Ecto neural progenitor cell (in vitro differentiated cells): ENCODE measurements around the gene HEYL.

Source experiments
- DNase-seq: peaks from one replicate; pipeline ENCODE4 v3.0.0-alpha.2; 2018; ENCODE audit warnings: low spot score

Gene HEYL

GRCh38 chr1:39666772-39667171, 27.3 kb upstream of the HEYL start:
- DNase-seq = no peak

GRCh38 chr1:39663559-39663958, 24.1 kb upstream of the HEYL start:
- DNase-seq = no peak

GRCh38 chr1:39662861-39663260, 23.4 kb upstream of the HEYL start:
- DNase-seq = no peak

GRCh38 chr1:39659538-39659937, 20.1 kb upstream of the HEYL start:
- no peak for DNase-seq

- no peak for DNase-seq
Measured at GRCh38 chr1:39659110-39659509, 19.7 kb upstream of the HEYL start.

GRCh38 chr1:39657923-39658485, 18.6 kb upstream of the HEYL start:
- peak; percentile 84 for DNase-seq

GRCh38 chr1:39657402-39657801, 18.0 kb upstream of the HEYL start:
- no peak for DNase-seq

- DNase-seq = no peak
Measured at GRCh38 chr1:39656391-39656790, 16.9 kb upstream of the HEYL start.

GRCh38 chr1:39655578-39656268, 16.3 kb upstream of the HEYL start:
- no peak for DNase-seq

- no peak for DNase-seq
Measured at GRCh38 chr1:39654291-39654690, 14.8 kb upstream of the HEYL start.

DNA sequence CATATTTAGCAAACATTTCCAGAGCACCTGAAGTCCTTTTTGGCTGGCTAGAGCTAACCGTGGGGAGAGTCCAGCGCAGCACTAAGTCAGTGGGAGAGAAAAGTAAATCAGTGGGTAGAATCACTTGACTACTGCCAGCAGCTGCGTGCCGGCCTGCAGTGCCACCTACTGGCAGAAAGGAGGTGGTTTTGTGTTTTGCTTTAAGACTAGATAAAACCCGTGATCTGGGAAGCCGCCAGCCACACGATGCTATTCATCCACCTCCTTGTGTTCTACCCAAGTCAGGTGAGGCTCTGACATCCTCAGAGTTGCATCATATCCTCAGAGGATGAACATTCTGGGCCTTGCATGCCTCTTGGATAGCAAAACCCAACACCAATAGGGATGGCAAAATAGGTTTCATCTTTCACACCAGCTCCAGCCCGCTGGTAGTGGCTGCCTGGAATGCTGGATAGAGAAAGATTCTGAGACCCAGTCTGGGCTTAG, 14.1 kb upstream of the HEYL start:
- peak; percentile 79 for DNase-seq

DNA sequence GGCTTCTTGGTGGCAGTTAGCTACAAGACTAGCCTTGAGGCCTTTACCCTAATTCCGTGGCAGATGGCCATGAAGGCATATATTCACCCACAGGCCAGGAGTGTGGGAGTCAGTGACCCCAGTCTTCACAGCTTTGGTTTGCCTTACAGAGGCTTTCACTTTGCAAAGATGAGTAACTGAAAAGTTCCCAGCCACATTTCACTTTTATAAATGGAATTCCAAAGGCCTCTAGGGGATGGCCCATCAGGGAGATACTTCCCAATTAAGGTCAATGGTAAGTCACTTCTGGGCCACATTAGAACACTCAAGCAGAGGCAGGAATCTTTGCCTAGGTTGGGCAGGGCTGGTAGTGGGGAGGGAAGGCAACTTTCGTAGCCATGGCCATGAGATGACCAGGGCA, 13.1 kb upstream of the HEYL start:
- no peak for DNase-seq

DNA sequence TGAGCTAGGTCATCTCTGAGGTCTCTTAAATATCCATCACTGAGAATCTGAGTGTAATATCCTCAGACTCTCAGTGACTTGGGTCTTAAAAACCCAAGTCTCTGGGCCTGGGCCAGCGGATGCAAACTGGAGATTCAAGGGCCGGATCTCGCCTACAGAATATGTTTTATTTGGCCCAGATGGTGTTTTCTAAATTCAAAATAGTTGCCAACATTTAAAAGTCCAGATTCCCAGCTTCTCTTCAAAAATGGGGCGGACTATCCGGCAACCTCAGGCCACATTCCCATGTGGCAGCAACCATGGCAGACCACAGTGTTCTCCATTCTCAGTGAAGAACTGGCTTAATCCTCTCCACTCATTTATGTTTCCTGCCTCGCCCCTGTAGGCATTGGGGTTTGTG, 12.7 kb upstream of the HEYL start:
- DNase-seq = no peak

DNA sequence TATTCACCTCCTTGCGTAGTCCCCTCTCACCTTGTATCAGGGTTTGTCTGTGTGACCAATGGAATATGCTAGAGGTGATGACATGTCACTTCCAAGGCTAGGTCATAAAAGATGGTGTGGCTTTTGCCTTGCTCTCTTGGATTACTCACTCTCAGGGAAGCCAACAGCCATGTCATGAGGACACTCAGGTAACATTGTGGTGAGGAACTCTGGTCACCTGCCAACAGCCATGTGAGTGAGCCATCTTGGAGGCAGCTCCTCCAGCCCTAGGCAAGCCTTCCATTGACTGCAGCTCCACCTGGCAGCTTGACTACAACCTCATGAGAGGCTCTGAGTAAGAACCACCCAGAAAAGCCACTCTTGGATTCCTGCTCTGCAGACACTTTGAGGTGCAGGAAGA, 11.0 kb upstream of the HEYL start:
- DNase-seq = no peak

- no peak for DNase-seq
Measured at GRCh38 chr1:39649636-39650185, 10.3 kb upstream of the HEYL start.

GRCh38 chr1:39648496-39648895, 9.1 kb upstream of the HEYL start:
- no peak for DNase-seq

- no peak for DNase-seq
Measured at GRCh38 chr1:39647247-39647646, 7.8 kb upstream of the HEYL start.

DNA sequence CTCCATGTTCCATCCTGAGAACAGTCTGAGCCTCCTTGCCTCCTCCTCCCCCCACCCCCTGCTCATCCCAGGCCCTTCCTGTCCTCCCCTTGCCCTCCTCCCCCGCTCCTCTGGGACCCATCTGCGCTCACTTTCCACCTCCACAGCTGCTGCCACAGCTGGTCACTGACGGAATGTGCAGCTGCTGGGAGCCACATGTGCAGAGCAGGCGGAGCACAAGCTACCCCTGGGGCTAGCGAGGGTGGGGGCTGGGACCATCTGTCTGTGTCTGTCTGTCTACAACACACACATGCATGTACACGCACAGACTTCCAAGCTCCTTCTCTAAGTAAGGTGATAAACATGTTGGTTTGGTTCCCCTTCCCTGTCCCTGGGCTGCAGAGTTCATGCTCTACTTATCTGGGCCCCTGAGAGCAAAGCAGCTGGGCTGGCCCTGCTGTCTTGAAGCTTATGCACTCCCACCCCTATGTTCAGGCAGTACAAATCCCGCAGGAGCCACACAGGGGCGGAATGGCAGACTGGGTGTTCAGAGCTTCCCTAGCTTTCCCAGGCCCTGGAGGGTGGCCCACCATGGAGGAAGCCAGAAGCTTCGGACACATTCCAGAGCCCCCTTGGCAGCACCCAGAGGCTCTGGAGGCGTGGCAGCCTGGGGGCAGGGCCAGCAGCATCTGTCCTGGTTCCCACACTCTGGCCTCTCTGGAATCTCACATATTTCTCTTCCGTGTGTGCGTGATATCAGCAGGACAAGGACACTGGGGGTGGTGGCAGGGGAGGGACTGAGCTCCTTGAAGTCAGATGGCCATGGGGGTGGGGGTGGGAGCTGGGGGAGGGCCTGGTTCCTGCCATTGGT, 7.0 kb upstream of the HEYL start:
- DNase-seq = peak; percentile 85

GRCh38 chr1:39645411-39646043, 6.1 kb upstream of the HEYL start:
- DNase-seq = no peak

DNA sequence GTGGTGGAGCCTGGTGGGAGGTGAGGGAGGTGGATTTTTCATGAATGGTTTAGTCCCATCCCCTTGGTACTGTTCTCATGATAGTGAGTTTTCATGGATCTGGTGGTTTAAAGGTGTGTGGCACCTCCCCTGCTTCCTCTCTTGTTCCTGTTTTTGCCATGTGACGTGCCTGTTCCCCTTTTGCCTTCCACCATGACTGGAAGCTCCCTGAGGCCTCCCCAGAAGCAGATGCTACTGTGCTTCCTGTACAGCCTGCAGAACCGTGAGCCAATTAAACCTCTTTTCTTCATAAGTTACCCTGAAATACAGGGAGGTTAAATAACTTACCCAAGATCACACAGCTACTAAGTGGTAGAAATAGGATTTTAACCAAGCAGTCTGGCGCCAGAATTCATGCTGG, 4.3 kb upstream of the HEYL start:
- DNase-seq = no peak

GRCh38 chr1:39642796-39643195, 3.4 kb upstream of the HEYL start:
- DNase-seq = no peak

DNA sequence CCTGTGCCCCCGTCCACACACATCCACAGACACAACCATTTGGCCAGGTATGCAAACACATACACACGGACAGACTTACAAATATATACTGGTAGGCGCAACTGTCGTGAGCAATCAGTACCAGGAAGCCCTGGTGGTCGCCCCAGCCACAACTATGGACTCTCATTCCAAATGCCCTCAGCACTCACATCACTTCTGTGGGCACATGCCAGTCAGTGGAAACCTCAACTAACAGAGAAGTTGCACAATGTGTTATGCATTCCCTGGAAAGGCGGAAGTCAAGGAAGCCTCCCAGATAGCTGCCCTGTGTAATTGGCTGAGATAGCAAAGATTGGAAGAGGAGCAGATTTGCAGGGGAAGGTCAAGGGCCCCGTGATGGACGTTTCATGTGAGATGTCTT, 1.4 kb upstream of the HEYL start:
- DNase-seq = no peak

DNA sequence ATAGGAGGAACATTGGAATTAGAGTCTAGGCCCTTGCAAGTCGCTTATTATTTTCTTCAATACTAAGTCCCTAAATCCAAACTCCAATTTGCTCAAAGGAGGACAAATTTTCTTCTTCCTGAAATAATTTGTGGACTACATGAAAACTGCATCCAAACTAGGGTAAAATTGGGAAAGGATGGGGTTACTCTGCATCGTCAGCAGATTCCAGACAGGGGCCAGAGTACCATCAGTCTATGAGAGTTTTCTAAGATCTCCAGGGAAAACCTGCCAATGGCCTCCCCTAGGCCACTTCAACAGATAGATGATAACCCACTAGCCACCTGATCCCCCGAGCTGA, 508 bp downstream of the HEYL start:
- no peak for DNase-seq
